GM18907 (cell line): Measurements from ENCODE around the gene ITGAE.

Source experiments
- ATAC-seq: cut with Tn5 transposase; IDR thresholded peaks from one replicate; pipeline ENCODE4 v1.9.1; 2021; ENCODE audit warnings: mild to moderate bottlenecking, moderate library complexity; ENCODE audit not compliant: unreplicated experiment

The ITGAE gene

GRCh38 chr17:3698139-3698538 is 102.8 kb downstream of the ITGAE start:
- ATAC-seq = no peak

GRCh38 chr17:3697103-3697476 is 103.9 kb downstream of the ITGAE start:
- ATAC-seq = no peak

- ATAC-seq = peak; percentile 23
Observed at GRCh38 chr17:3695723-3696411, 105.1 kb downstream of the ITGAE start, which contains the start of gene P2RX5. P2RX5 (minus strand) TSS chr17:3696155; CDS start chr17:3696005, 150 bp downstream.

- ATAC-seq = peak; percentile 28
Observed at GRCh38 chr17:3695129-3695722, 105.8 kb downstream of the ITGAE start.

GRCh38 chr17:3693829-3694231 is 107.2 kb downstream of the ITGAE start:
- peak; percentile 51 for ATAC-seq

GRCh38 chr17:3693141-3693540 is 107.8 kb downstream of the ITGAE start:
- ATAC-seq = no peak

GRCh38 chr17:3692346-3692745 is 108.6 kb downstream of the ITGAE start:
- no peak for ATAC-seq

GRCh38 chr17:3691617-3692067 is 109.3 kb downstream of the ITGAE start:
- ATAC-seq = no peak

GRCh38 chr17:3690094-3690715 is 110.8 kb downstream of the ITGAE start:
- ATAC-seq = no peak

GRCh38 chr17:3689262-3690093 is 111.5 kb downstream of the ITGAE start:
- ATAC-seq = no peak

- ATAC-seq = no peak
Observed at GRCh38 chr17:3688852-3689261, 112.1 kb downstream of the ITGAE start.

- ATAC-seq = no peak
Observed at GRCh38 chr17:3688027-3688553, 112.9 kb downstream of the ITGAE start.

GRCh38 chr17:3685174-3685573 is 115.8 kb downstream of the ITGAE start:
- ATAC-seq = no peak

GRCh38 chr17:3683054-3683511 is 117.9 kb downstream of the ITGAE start:
- ATAC-seq = peak; percentile 53

GRCh38 chr17:3682033-3682432 is 119.0 kb downstream of the ITGAE start:
- ATAC-seq = no peak

- no peak for ATAC-seq
Observed at GRCh38 chr17:3681565-3681964, 119.4 kb downstream of the ITGAE start.

GRCh38 chr17:3681057-3681456 is 119.9 kb downstream of the ITGAE start:
- ATAC-seq = no peak

GRCh38 chr17:3679531-3680126 is 121.4 kb downstream of the ITGAE start:
- no peak for ATAC-seq

GRCh38 chr17:3678821-3679530 is 122.0 kb downstream of the ITGAE start:
- ATAC-seq = no peak
